T-cell (primary cell): ENCODE data around the gene RGS7. TPM values are rescaled to one million over a fixed set of nuclear protein-coding genes. Genes with fewer than 3 reads are reported as not detected.
"Not testable (repeated sequence)": the region's sequence is repeated elsewhere in the genome, so short reads cannot be mapped to it uniquely, and the experiment has no call there.

ENCODE experiments used
- ATAC-seq, 4 experiments: fragments of 200-7000 bp in 3 of 4; fragments of 150-1000 bp in 1 of 4; cut with Tn5 transposase; replicated peaks in 1 of 4; 1 replicate in 3 of 4; 2 replicates in 1 of 4; pipeline ENCODE4 v1.10.0; 2021; ENCODE audit warnings: moderate library complexity in 3 of 4, mild to moderate bottlenecking in 2 of 4, moderate number of reproducible peaks in 1 of 4
- CTCF ChIA-PET, 2 donors: fragments of 300-600 bp; sonication (Branson Sonifier 250); formaldehyde crosslinking; loops; one replicate each; lab custom pipeline; 2022; ENCODE audit warnings: antibody characterized with exemption in 2 of 2; lab: Charles Lee
- POLR2A ChIA-PET, 2 donors: fragments of 300-600 bp; sonication (Branson Sonifier 250); formaldehyde crosslinking; loops; one replicate each; lab custom pipeline; 2022; ENCODE audit warnings: antibody characterized with exemption in 2 of 2; lab: Charles Lee
- DNase-seq, 35 experiments: peaks; one replicate each; pipeline versions ENCODE4 v3.0.0 to v3.0.0-alpha.2; 2013 to 2023
- H3K27ac ChIP-seq: one replicate; pipeline ENCODE4 v1.5.1; 2013; ENCODE audit warnings: low read length
- H3K27me3 ChIP-seq, 2 experiments: replicated peaks in 1 of 2; 1 replicate in 1 of 2; 2 replicates in 1 of 2; pipeline versions ENCODE4 v1.6.1 to v1.7.0; 2013; ENCODE audit warnings: low read length in 1 of 2, mixed read lengths in 1 of 2; ENCODE audit not compliant: control insufficient read depth in 2 of 2, insufficient read depth in 2 of 2; ENCODE audit errors: extremely low read depth in 1 of 2
- H3K36me3 ChIP-seq, 2 donors: 1 replicate in 1 of 2; 2 replicates in 1 of 2; pipeline versions ENCODE4 v1.6.1 to v1.7.0; 2013; ENCODE audit warnings: low read length in 1 of 2; ENCODE audit not compliant: control insufficient read depth in 2 of 2, insufficient read depth in 1 of 2; ENCODE audit errors: extremely low read depth in 1 of 2
- H3K4me1 ChIP-seq, 2 experiments: 1 replicate in 1 of 2; 2 replicates in 1 of 2; pipeline versions ENCODE4 v1.6.1 to v1.7.0; 2013; ENCODE audit warnings: low read length in 2 of 2, mixed read lengths in 1 of 2; ENCODE audit not compliant: insufficient read depth in 2 of 2, control insufficient read depth in 1 of 2; ENCODE audit errors: extremely low read depth in 1 of 2
- H3K4me3 ChIP-seq, 2 donors: 1 replicate in 1 of 2; 2 replicates in 1 of 2; pipeline versions ENCODE4 v1.5.1 to v1.7.0; 2013; ENCODE audit warnings: mild to moderate bottlenecking in 2 of 2, low read length in 1 of 2, moderate library complexity in 1 of 2; ENCODE audit not compliant: control insufficient read depth in 1 of 2; ENCODE audit errors: extremely low read depth in 1 of 2
- H3K9me3 ChIP-seq: 2 replicates; pipeline ENCODE4 v1.7.0; 2013
- H3K27ac Mint-ChIP-seq, 2 donors: one replicate each; pipeline ENCODE4 v1.8.0; 2020 to 2021; ENCODE audit warnings: mild to moderate bottlenecking in 2 of 2, mixed read lengths in 2 of 2
- H3K27me3 Mint-ChIP-seq, 2 donors: one replicate each; pipeline ENCODE4 v1.8.0; 2021 to 2022; ENCODE audit warnings: mixed read lengths in 2 of 2
- H3K36me3 Mint-ChIP-seq: one replicate; pipeline ENCODE4 v1.8.0; 2021; ENCODE audit warnings: mixed read lengths
- H3K4me1 Mint-ChIP-seq, 3 donors: one replicate each; pipeline ENCODE4 v1.8.0; 2020 to 2022; ENCODE audit warnings: mixed read lengths in 3 of 3, mild to moderate bottlenecking in 1 of 3
- H3K4me3 Mint-ChIP-seq, 3 donors: one replicate each; pipeline ENCODE4 v1.8.0; 2020 to 2022; ENCODE audit warnings: mild to moderate bottlenecking in 3 of 3, mixed read lengths in 3 of 3, moderate library complexity in 3 of 3
- H3K9me3 Mint-ChIP-seq, 3 donors: one replicate each; pipeline ENCODE4 v1.8.0; 2020 to 2022; ENCODE audit warnings: mixed read lengths in 3 of 3
- WGBS: methylation state at CpG from one replicate; pipeline ENCODE4 v1.1.5; 2013; ENCODE audit warnings: missing lambda C conversion rate; ENCODE audit not compliant: insufficient coverage; 5-methylcytosine and 5-hydroxymethylcytosine counted together
- total RNA-seq, 35 experiments: library from RNA in 6 of 35; stranded (reverse) in 6 of 35; fragments of 120-200 nt in 1 of 35; gene quantifications; one replicate each; pipeline versions ENCODE4 v1.2.1 to v1.2.4 and lab custom pipeline; 2013 to 2026

Gene RGS7
- total RNA-seq, 5 donors from 2014 or later (not counting 1 experiment from before 2014, with no cell fraction given) = not detected

- no peaks in the 10 kb centered on the region for H3K36me3 Mint-ChIP-seq
- H3K27me3 Mint-ChIP-seq = no peaks in the 10 kb centered on the region
- no peak overlapping the region for H3K4me3 ChIP-seq
- H3K27ac ChIP-seq = no peak overlapping the region
- no peaks in the 10 kb centered on the region for H3K4me1 Mint-ChIP-seq
- no peaks in the 10 kb centered on the region for H3K36me3 ChIP-seq
- no peak overlapping the region for H3K27ac Mint-ChIP-seq
- H3K27me3 ChIP-seq = no peaks in the 10 kb centered on the region
- WGBS = 100% methylated on average over 2 of the region's 3 CpGs
- ChIA-PET POLR2A (no interaction called here), CTCF (no interaction called here)
- H3K9me3 ChIP-seq = no peaks in the 10 kb centered on the region
- ATAC-seq (no peak), DNase-seq (no peak)
- H3K9me3 Mint-ChIP-seq = peaks cover 7 to 15% (median 13%) of the 10 kb centered on the region in 3 donors
- no peak overlapping the region for H3K4me3 Mint-ChIP-seq
- no peaks in the 10 kb centered on the region for H3K4me1 ChIP-seq
Measured at GRCh38 chr1:241308471-241308870, 48.5 kb downstream of the RGS7 start.

DNA sequence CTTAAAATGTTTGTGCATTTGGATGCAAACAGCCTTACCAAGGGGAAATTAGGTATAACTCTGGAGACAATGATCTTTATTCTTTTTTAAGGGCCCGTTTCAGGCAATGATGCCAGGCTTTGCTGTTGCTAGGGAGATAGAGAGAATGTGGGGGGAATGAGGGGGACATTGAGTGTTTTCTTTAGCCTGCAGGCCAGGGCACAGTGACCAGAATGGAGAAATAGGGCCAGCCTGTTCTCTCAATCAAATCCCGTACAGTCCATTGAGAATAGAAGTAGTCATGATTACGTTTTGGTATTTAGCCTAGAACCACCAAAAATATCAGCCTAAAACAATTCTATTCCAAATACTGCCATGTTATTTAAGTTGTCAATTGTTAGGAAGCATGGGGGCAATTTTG lies 49.0 kb downstream of the RGS7 start:
- Mint-ChIP-seq H3K27ac (no peak overlapping the region), H3K36me3 (no peaks in the 10 kb centered on the region), H3K4me1 (no peaks in the 10 kb centered on the region), H3K9me3 (peaks cover 11 to 19% (median 17%) of the 10 kb centered on the region in 3 donors), H3K4me3 (no peak overlapping the region), H3K27me3 (no peaks in the 10 kb centered on the region)
- Histone ChIP-seq H3K4me3 (no peak overlapping the region), H3K27me3 (no peaks in the 10 kb centered on the region), H3K27ac (no peak overlapping the region), H3K36me3 (no peaks in the 10 kb centered on the region), H3K4me1 (no peaks in the 10 kb centered on the region), H3K9me3 (no peaks in the 10 kb centered on the region)
- 83% methylated on average over 1 of the region's 3 CpGs for WGBS
- DNase-seq (no peak), ATAC-seq (no peak)
- CTCF ChIA-PET = no interaction called here
- POLR2A ChIA-PET = no interaction called here

GRCh38 chr1:241306125-241306790 lies 50.7 kb downstream of the RGS7 start:
- H3K9me3 Mint-ChIP-seq = peaks cover 15 to 24% (median 15%) of the 10 kb centered on the region in 3 donors
- H3K27ac Mint-ChIP-seq = no peak overlapping the region
- ChIA-PET POLR2A (no interaction called here), CTCF (interaction anchor here in 1 of 2 donors (0.6 kb wide), 1 partner anchor 122 kb away, joined by 6 read pairs; no protein-coding TSS in a partner anchor)
- Histone ChIP-seq H3K36me3 (no peaks in the 10 kb centered on the region), H3K27ac (no peak overlapping the region), H3K4me3 (no peak overlapping the region), H3K27me3 (no peaks in the 10 kb centered on the region), H3K4me1 (no peaks in the 10 kb centered on the region), H3K9me3 (no peaks in the 10 kb centered on the region)
- WGBS = 79% methylated on average over 12 of the region's 12 CpGs
- no peaks in the 10 kb centered on the region for H3K4me1 Mint-ChIP-seq
- H3K27me3 Mint-ChIP-seq = no peaks in the 10 kb centered on the region
- no peaks in the 10 kb centered on the region for H3K36me3 Mint-ChIP-seq
- H3K4me3 Mint-ChIP-seq = no peak overlapping the region
- DNase-seq (no peak), ATAC-seq (no peak)

DNA sequence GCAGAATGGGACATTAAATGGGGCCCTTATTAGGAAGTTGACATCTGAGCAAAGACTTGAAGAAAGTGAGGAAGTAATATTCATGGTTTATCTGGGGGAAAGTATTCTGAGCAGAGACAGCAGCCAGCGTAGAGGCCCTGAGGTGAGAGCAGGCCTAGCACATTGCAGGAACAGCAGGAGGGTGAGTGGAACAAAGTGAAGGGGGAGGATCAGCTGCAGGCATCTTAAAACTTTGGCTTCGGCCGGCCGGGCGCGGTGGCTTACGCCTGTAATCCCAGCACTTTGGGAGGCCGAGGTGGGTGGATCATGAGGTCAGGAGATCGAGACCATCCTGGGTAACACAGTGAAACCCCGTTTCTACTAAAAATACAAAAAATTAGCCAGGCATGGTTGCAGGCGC lies 55.0 kb downstream of the RGS7 start:
- DNase-seq, H3K4me3 ChIP-seq, H3K36me3 Mint-ChIP-seq, H3K27ac Mint-ChIP-seq, H3K27me3 ChIP-seq, H3K27ac ChIP-seq, H3K9me3 ChIP-seq, H3K4me1 ChIP-seq, ATAC-seq, POLR2A ChIA-PET, CTCF ChIA-PET, H3K4me3 Mint-ChIP-seq, H3K4me1 Mint-ChIP-seq, H3K36me3 ChIP-seq, H3K27me3 Mint-ChIP-seq: not testable (repeated sequence)
- 64% methylated on average over 1 of the region's 11 CpGs for WGBS
- peaks cover 12 to 27% (median 18%) of the 10 kb centered on the region in 3 donors for H3K9me3 Mint-ChIP-seq

DNA sequence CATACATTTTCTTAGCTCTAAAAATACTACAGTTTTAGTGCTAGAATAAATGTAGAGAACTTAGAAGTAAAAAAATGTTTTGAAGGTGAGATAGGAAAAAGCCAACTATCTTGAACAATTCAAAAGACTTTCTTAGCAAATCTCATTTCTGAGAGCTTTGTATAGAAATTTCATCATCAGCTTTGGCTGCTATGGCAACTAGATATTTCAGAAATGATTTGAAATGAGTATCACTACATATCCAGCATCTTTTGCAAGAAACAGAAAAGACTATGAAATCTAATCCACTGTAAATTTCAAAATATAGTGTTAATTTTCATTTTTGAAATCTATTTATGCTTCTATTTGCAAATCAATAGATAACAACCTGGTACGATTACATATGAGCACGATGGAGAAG lies 57.7 kb downstream of the RGS7 start:
- H3K27ac Mint-ChIP-seq = no peak overlapping the region
- H3K4me3 ChIP-seq = no peak overlapping the region
- H3K27me3 ChIP-seq = no peaks in the 10 kb centered on the region
- H3K4me1 ChIP-seq = no peaks in the 10 kb centered on the region
- H3K36me3 ChIP-seq = no peaks in the 10 kb centered on the region
- no peak overlapping the region for H3K4me3 Mint-ChIP-seq
- H3K4me1 Mint-ChIP-seq = no peaks in the 10 kb centered on the region
- ChIA-PET CTCF (no interaction called here), POLR2A (no interaction called here)
- no peak overlapping the region for H3K27ac ChIP-seq
- no peaks in the 10 kb centered on the region for H3K9me3 ChIP-seq
- ATAC-seq (no peak), DNase-seq (no peak)
- no peaks in the 10 kb centered on the region for H3K36me3 Mint-ChIP-seq
- H3K9me3 Mint-ChIP-seq = peaks cover 10 to 28% (median 25%) of the 10 kb centered on the region in 3 donors
- WGBS = 93% methylated on average over 2 of the region's 2 CpGs
- H3K27me3 Mint-ChIP-seq = no peaks in the 10 kb centered on the region

DNA sequence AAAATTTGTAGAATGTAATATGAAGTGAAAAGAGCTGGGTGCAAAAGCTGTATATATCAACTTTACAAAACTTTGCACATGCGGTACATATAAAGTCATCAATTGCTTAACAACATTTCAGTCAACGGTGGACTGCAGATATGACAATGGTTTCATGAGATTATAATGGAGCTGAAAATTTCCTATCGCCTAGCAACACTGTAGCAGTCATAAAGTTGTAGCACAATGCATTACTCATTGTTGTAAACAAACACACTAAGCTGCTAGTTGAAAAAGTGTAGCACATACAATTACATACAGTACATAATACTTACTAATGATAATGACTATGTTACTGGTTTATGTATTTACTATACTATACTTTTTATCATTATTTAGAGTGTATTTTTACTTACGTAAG lies 64.0 kb downstream of the RGS7 start:
- Histone ChIP-seq H3K36me3 (no peaks in the 10 kb centered on the region), H3K4me3 (no peak overlapping the region), H3K9me3 (no peaks in the 10 kb centered on the region), H3K27ac (no peak overlapping the region), H3K27me3 (no peaks in the 10 kb centered on the region), H3K4me1 (no peaks in the 10 kb centered on the region)
- Mint-ChIP-seq H3K4me1 (no peaks in the 10 kb centered on the region), H3K27me3 (no peaks in the 10 kb centered on the region), H3K9me3 (peaks cover 3 to 35% (median 16%) of the 10 kb centered on the region in 3 donors), H3K27ac (no peak overlapping the region), H3K4me3 (no peak overlapping the region), H3K36me3 (no peaks in the 10 kb centered on the region)
- DNase-seq (no peak), ATAC-seq (no peak)
- ChIA-PET POLR2A (no interaction called here), CTCF (interaction anchor here in 1 of 2 donors (0.6 kb wide), 1 partner anchor 687 kb away, joined by 3 read pairs; no protein-coding TSS in a partner anchor)
- WGBS = no CpG with 5 or more reads among the region's 4 CpGs
